ENCODE results near the gene DAG1.
"Not testable (repeated sequence)": the region's sequence is repeated elsewhere in the genome, so short reads cannot be mapped to it uniquely, and the experiment has no call there.

DAG1 gene

DNA sequence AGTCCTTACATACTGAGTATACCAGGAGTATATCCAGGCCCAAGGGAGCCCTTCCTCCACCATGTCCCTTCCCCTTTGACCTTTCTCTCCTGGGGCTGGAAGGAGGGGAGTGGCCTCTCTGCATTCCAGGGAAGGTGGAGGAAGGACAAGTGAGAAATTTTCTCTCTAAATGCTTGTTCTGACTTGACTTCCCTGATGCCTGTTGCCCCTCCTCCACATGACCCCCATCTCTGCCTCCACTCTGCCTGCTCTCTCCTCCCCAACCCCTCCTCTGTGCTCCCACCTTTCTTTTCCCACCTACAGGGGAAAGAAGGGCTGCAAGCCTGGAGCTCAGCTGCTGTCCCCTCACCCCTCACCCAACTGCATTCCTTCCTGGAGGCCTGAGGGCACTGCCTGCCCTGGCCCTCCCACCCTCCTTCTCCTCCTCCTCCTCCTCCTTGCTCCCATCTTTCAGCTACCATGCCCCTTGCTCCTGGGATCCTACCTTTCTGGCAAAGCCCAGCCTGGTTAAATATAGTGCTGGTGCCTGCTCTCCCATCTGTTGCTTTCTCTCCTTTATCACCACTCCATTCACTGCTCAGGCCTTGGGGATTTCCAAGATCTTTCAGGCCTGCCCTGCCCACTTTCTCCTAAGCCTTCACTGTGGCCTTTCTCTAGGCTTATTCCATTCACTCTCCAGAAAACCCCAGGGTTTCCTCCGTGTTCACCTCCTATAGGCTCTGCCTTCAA is 8.5 kb upstream of the DAG1 start:
- peak overlapping the region; percentile 4 to 41 for H3K27ac Mint-ChIP-seq
- ATAC-seq: no peak

DNA sequence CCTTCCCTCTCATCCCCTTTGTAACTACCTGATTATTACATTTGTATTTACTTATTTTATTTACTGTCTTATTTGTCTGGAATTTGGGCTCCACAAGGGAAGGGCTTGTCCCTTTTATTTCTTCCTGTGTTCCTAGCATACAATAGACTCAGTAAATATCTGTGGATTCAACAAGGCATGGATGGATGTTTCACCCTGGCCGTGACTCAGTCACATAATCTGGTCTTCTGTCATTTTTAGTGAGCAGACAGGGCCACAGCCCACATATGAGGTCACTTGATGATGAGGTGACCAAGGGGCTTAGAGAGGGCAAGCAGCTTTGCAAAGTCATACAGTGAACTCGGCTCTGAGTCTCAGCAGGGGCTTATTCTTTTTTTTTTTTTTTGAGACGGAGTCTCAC is 7.8 kb upstream of the DAG1 start:
- Mint-ChIP-seq H3K9me3 (no peaks in the 10 kb centered on the region), H3K4me1 (no peaks in the 10 kb centered on the region), H3K27ac (no peak overlapping the region), H3K4me3 (no peak overlapping the region), H3K27me3 (peaks cover 5% of the 10 kb centered on the region)
- DNase-seq (no peak), ATAC-seq (no peak)

More for the DNA sequence above, 8.5 kb upstream of the DAG1 start:
- no peak overlapping the region for H3K4me3 Mint-ChIP-seq
- no peaks in the 10 kb centered on the region for H3K4me1 Mint-ChIP-seq
- DNase-seq: no peak
- H3K27me3 Mint-ChIP-seq: peaks cover 5% of the 10 kb centered on the region
- H3K9me3 Mint-ChIP-seq: no peaks in the 10 kb centered on the region

- Mint-ChIP-seq H3K27ac (no peak overlapping the region), H3K4me3 (no peak overlapping the region)
Measured at GRCh38 chr3:49465270-49466034, 4.6 kb upstream of the DAG1 start.

DNA sequence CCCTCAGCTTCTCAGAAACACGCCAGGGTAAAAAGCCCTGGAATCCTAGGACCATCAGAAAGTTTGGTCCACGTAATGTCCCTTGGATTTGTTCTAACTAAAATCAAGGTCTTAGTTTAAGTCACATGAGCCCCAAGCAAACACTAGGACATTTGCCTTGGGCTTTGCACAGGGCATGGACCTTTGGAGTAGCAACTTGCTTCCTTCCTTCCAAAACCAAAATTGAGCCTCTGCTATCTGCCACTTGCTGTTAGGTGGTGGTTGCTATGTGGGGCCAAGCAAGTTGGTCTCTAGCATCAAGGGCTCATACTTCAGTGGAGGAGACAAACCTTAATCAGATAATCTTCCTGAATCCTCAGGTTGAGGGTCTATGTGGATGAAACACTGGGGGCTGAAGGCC is 4.0 kb upstream of the DAG1 start:
- Mint-ChIP-seq H3K9me3 (no peaks in the 10 kb centered on the region), H3K27ac (no peak overlapping the region), H3K4me3 (no peak overlapping the region), H3K27me3 (peaks cover 5% of the 10 kb centered on the region), H3K4me1 (peaks cover 13% of the 10 kb centered on the region)
- no peak for ATAC-seq
- DNase-seq: no peak

More at GRCh38 chr3:49465270-49466034, 4.6 kb upstream of the DAG1 start:
- no peak for DNase-seq
- Mint-ChIP-seq H3K4me1 (peaks cover 10% of the 10 kb centered on the region), H3K9me3 (no peaks in the 10 kb centered on the region), H3K27me3 (peaks cover 5% of the 10 kb centered on the region)
- ATAC-seq: no peak

GRCh38 chr3:49469037-49469935 is 781 bp upstream of the DAG1 start:
- DNase-seq (peak in 1 of 2 donors; percentile 13), ATAC-seq (no peak)
- Mint-ChIP-seq H3K27me3 (no peaks in the 10 kb centered on the region), H3K27ac (peak overlapping the region; percentile 86 to 87), H3K4me3 (peak overlapping the region; percentile 90 to 93), H3K9me3 (no peaks in the 10 kb centered on the region), H3K4me1 (peaks cover 26% of the 10 kb centered on the region)

DNA sequence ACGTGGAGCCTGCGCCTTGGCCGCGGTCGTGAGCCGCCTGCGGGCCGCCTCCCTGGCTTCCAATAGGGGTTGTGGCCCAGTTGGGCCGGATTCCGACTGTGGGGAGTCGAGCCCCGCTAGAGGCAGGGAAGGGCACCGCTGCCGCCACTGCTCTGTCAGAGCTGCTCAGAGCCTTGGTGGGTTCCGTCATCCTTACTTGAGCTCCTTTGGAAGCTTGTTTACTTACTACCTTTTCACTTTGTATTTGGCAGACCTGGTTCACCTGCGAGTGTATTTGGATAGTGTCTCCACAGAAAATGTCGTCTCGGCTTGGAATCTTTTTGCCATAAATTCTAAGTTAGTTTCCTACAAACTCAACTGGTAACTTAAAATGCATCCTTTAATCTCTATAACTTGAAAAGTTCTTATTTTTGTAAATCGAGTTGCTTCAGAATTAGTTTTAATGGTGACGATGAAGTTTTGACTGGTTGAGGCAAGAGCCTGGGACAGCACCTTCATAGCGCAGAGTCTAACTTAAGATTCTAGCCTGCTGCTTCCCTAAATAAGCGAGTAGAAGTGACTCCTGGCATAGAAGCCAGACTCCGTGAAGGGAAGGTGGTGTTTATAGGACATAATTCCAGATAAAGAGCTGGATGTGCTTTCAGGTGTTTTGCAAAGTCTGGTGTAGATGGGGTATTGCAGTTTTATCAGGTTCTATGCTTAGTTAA is 800 bp downstream of the DAG1 start:
- ATAC-seq (peak; percentile 51), DNase-seq (no peak)
- Mint-ChIP-seq H3K4me3 (peak overlapping the region; percentile 88 to 90), H3K27ac (peak overlapping the region; percentile 74 to 91), H3K9me3 (no peaks in the 10 kb centered on the region), H3K4me1 (peaks cover 30% of the 10 kb centered on the region), H3K27me3 (no peaks in the 10 kb centered on the region)

DNA sequence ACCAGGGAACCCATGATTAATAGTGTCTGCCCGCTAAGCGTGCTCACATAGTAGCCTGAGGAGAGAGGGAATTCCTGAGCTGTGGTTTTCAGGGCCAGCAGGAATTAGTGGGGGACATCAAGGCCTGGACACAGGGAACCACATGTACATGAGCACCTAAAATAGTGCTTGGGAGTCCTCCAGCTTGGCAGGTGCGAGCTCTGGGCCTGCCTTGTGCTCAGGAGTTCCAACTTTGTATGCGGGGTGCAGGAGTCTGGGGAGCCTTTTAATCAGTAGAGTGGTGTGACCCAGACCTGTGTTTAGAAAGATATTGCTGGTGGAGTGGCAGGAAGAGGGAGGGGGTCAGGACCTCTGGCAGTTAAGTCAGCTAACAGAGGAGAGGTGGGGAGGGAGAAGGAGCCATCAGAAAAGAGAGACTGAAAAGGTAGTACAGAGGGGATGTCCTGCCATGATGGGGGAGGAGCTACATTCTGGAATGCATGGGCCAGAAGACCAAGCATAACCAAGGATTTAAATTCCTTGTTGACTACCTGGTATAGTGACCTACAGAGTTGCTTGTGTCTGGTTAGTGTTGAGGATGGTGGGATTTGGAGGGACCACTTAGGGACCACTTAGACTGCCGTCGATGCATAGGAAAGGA is 1.9 kb downstream of the DAG1 start:
- no peaks in the 10 kb centered on the region for H3K9me3 Mint-ChIP-seq
- no peaks in the 10 kb centered on the region for H3K27me3 Mint-ChIP-seq
- peaks cover 41% of the 10 kb centered on the region for H3K4me1 Mint-ChIP-seq
- peak overlapping the region in 1 of 2 donors; percentile 12 for H3K27ac Mint-ChIP-seq
- ATAC-seq (no peak), DNase-seq (no peak)
- peak overlapping the region; percentile 88 to 90 for H3K4me3 Mint-ChIP-seq

- Mint-ChIP-seq H3K27me3 (no peaks in the 10 kb centered on the region), H3K4me3 (peak overlapping the region in 1 of 2 donors; percentile 15), H3K4me1 (peaks cover 32% of the 10 kb centered on the region), H3K27ac (peak overlapping the region in 1 of 2 donors; percentile 29), H3K9me3 (no peaks in the 10 kb centered on the region)
- peak; percentile 97 for ATAC-seq
- peak; percentile 33 to 72 for DNase-seq
Measured at GRCh38 chr3:49476563-49476962, 6.5 kb downstream of the DAG1 start.

DNA sequence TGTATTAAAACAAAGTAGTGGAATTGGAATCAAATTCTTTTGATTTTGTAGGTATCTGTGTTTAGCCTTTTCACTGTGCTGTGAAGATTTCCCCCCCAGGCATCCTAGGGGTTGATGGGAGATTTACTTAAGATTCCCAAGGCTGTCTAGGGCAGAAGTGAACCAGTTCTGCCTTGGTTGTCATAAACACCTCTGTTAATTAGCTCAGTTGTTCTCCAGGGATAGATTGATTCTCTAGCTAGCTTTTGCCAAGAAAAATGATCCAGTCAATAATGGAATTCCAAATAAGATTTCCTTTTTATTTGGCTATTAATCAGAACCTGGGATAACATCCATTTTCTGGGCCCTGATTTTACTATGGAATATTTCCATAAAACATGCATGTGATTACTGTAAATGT is 12.7 kb downstream of the DAG1 start:
- Mint-ChIP-seq H3K4me1 (peaks cover 7% of the 10 kb centered on the region), H3K27ac (no peak overlapping the region), H3K4me3 (no peak overlapping the region), H3K9me3 (no peaks in the 10 kb centered on the region), H3K27me3 (no peaks in the 10 kb centered on the region)
- ATAC-seq (no peak), DNase-seq (no peak)

DNA sequence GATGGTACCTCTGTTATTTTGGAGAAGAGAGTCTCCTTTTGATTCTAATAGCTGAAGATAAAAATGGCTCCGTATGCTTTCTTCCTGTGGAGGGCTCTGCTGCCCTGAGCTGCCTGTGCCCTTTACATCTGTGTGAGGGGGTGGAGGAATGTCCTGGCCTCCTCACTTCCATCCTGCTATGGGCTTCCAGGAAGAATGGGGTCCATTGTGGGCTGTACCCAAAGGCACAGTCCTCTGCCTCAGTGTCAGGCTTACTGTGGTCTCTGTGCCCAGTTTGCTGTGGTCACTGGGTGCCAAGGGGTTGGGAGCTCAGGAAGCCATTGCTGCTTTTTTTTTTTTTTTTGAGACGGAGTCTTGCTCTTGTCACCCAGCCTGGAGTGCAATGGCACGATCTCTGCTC is 14.4 kb downstream of the DAG1 start:
- ATAC-seq: no peak
- Mint-ChIP-seq H3K9me3 (no peaks in the 10 kb centered on the region), H3K4me3 (no peak overlapping the region), H3K27me3 (no peaks in the 10 kb centered on the region), H3K27ac (no peak overlapping the region), H3K4me1 (peaks cover 7% of the 10 kb centered on the region)
- DNase-seq: no peak

- Mint-ChIP-seq H3K9me3 (no peaks in the 10 kb centered on the region), H3K4me3 (no peak overlapping the region), H3K27me3 (no peaks in the 10 kb centered on the region), H3K4me1 (peaks cover 10% of the 10 kb centered on the region), H3K27ac (no peak overlapping the region)
- ATAC-seq: no peak
- DNase-seq: no peak
Measured at GRCh38 chr3:49489247-49489646, 19.2 kb downstream of the DAG1 start.

DNA sequence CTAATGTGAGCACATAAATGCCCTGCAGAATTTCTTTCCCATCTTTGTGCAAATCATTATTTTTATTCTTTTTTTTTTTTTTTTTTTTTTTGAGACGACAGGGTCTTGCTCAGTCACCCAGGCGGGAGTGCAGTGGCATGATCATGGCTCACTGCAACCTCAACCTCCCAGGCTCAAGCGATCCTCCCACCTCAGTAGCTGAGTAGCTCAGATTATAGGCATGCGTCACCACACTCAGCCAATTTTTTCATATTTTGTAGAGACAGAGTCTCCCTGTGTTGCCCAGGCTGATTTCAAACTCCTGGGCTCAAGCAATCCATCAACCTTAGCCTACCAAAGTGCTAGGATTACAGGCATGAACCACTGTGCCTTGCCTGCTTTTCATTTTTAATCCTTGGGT is 22.9 kb downstream of the DAG1 start:
- ATAC-seq: no peak
- Mint-ChIP-seq H3K27me3 (no peaks in the 10 kb centered on the region), H3K4me1 (peaks cover 22% of the 10 kb centered on the region), H3K9me3 (no peaks in the 10 kb centered on the region), H3K4me3 (no peak overlapping the region), H3K27ac (no peak overlapping the region)
- DNase-seq: no peak

DNA sequence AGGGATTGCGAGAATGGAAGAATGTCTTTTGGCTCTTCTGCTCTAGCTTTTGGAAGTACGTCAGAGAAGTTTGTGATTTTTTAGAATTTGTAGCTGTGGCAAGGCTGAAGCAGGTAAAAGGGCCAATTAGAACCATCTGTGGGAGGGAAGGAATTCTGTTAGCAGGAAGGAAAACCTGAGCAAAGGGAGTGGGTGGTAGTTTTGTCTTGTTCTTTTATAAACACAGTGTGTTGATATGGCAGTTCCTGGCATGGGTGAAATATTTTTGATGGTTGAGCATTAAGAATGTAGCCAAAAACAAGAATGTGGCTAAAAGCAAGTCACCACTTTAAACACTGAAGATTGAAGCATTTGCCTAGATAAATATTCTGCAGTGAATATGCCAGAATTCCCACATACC is 23.8 kb downstream of the DAG1 start:
- DNase-seq: no peak
- H3K9me3 Mint-ChIP-seq: no peaks in the 10 kb centered on the region
- H3K4me3 Mint-ChIP-seq: no peak overlapping the region

GRCh38 chr3:49495023-49495422 is 25.0 kb downstream of the DAG1 start:
- H3K27me3 Mint-ChIP-seq: no peaks in the 10 kb centered on the region
- ATAC-seq: no peak
- no peak overlapping the region for H3K27ac Mint-ChIP-seq
- no peak overlapping the region for H3K4me3 Mint-ChIP-seq
- peaks cover 27% of the 10 kb centered on the region for H3K4me1 Mint-ChIP-seq
- no peak for DNase-seq
- no peaks in the 10 kb centered on the region for H3K9me3 Mint-ChIP-seq

More for the DNA sequence above, 23.8 kb downstream of the DAG1 start:
- ATAC-seq: no peak
- no peaks in the 10 kb centered on the region for H3K27me3 Mint-ChIP-seq
- no peak overlapping the region for H3K27ac Mint-ChIP-seq
- H3K4me1 Mint-ChIP-seq: peaks cover 25% of the 10 kb centered on the region

DNA sequence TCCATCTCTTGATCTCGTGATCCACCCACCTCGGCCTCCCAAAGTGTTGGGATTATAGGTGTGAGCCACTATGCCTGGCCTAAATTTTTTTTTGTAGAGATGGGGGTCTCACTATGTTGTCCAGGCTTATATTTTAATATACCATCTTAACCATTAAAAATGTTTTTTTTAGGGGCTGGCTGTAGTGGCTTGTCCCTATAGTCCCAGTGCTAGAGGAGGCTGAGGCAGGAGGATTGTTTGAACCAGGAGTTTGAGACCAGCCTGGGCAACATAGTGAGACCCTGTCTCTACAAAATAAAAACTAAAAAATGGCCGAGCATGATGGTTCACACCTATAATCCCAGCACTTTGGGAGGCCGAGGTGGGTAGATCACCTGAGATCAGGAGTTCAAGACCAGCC is 26.8 kb downstream of the DAG1 start:
- H3K9me3 Mint-ChIP-seq, H3K27me3 Mint-ChIP-seq, H3K4me3 Mint-ChIP-seq, DNase-seq, H3K27ac Mint-ChIP-seq, ATAC-seq: not testable (repeated sequence)
- peaks cover 37% of the 10 kb centered on the region for H3K4me1 Mint-ChIP-seq
